H7 (cell line): ENCODE results near the gene BRD9. TPM values are rescaled to one million over a fixed set of nuclear protein-coding genes. Genes with fewer than 3 reads are reported as not detected.
"Not testable (repeated sequence)": the region's sequence is repeated elsewhere in the genome, so short reads cannot be mapped to it uniquely, and the experiment has no call there.

Experiments
- DNase-seq: peaks from one replicate; pipeline ENCODE4 v3.0.0; 2012
- H3K27me3 ChIP-seq: 2 replicates; pipeline ENCODE4 v1.6.0; 2011; ENCODE audit warnings: mild to moderate bottlenecking, low read length; ENCODE audit not compliant: control insufficient read depth, insufficient read depth
- H3K36me3 ChIP-seq: replicated peaks from 2 replicates; pipeline ENCODE4 v1.5.1; 2011; ENCODE audit warnings: low read length; ENCODE audit not compliant: control insufficient read depth, insufficient read depth
- H3K4me3 ChIP-seq: 2 replicates; pipeline ENCODE4 v1.5.1; 2011; ENCODE audit warnings: low read depth, mild to moderate bottlenecking, control low read depth, low read length, moderate library complexity; ENCODE audit not compliant: insufficient read depth
- total RNA-seq: library from RNA; depleted of rRNA; stranded (reverse); fragments of >200 nt; shearing (Covaris generic); gene quantifications from 2 replicates; pipeline ENCODE4 v1.2.3, GENCODE V29; 2014

Gene BRD9
- total RNA-seq, 1 experiment from 2014 or later = 32.1 TPM

GRCh38 chr5:882253-883183 lies 10.1 kb downstream of the BRD9 start:
- H3K36me3 ChIP-seq = peaks cover 61% of the 10 kb centered on the region
- no peaks in the 10 kb centered on the region for H3K27me3 ChIP-seq
- no peak for DNase-seq

GRCh38 chr5:881551-881935 lies 11.1 kb downstream of the BRD9 start:
- Histone ChIP-seq H3K36me3 (peaks cover 54% of the 10 kb centered on the region), H3K4me3 (no peak overlapping the region), H3K27me3 (no peaks in the 10 kb centered on the region)
- DNase-seq = no peak

More at GRCh38 chr5:882253-883183, 10.1 kb downstream of the BRD9 start:
- no peak overlapping the region for H3K4me3 ChIP-seq

- no peak for DNase-seq
- H3K4me3 ChIP-seq = no peak overlapping the region
- H3K36me3 ChIP-seq = peaks cover 48% of the 10 kb centered on the region
- no peaks in the 10 kb centered on the region for H3K27me3 ChIP-seq
Measured at GRCh38 chr5:880816-881550, 11.6 kb downstream of the BRD9 start.

- H3K36me3 ChIP-seq = peaks cover 39% of the 10 kb centered on the region
- not testable (repeated sequence) for H3K27me3 ChIP-seq, H3K4me3 ChIP-seq, DNase-seq
Measured at GRCh38 chr5:878677-879076, 13.9 kb downstream of the BRD9 start.

- no peak for DNase-seq
- Histone ChIP-seq H3K36me3 (peaks cover 34% of the 10 kb centered on the region), H3K4me3 (no peak overlapping the region), H3K27me3 (no peaks in the 10 kb centered on the region)
Measured at GRCh38 chr5:878125-878524, 14.5 kb downstream of the BRD9 start.

- H3K36me3 ChIP-seq = peaks cover 22% of the 10 kb centered on the region
- no peak overlapping the region for H3K4me3 ChIP-seq
- no peaks in the 10 kb centered on the region for H3K27me3 ChIP-seq
- DNase-seq = no peak
Measured at GRCh38 chr5:876398-877365, 15.9 kb downstream of the BRD9 start.

GRCh38 chr5:875931-876330 lies 16.7 kb downstream of the BRD9 start:
- no peak for DNase-seq
- Histone ChIP-seq H3K36me3 (peaks cover 24% of the 10 kb centered on the region), H3K27me3 (no peaks in the 10 kb centered on the region), H3K4me3 (no peak overlapping the region)

GRCh38 chr5:873328-873727 lies 19.3 kb downstream of the BRD9 start:
- Histone ChIP-seq H3K4me3 (no peak overlapping the region), H3K27me3 (no peaks in the 10 kb centered on the region), H3K36me3 (peaks cover 39% of the 10 kb centered on the region)
- DNase-seq = no peak

- DNase-seq = no peak
- no peaks in the 10 kb centered on the region for H3K27me3 ChIP-seq
- H3K36me3 ChIP-seq = peaks cover 41% of the 10 kb centered on the region
- no peak overlapping the region for H3K4me3 ChIP-seq
Measured at GRCh38 chr5:872301-872700, 20.3 kb downstream of the BRD9 start.

- peaks cover 41% of the 10 kb centered on the region for H3K36me3 ChIP-seq
Measured at GRCh38 chr5:871596-872298, 20.9 kb downstream of the BRD9 start.

GRCh38 chr5:870956-871355 lies 21.6 kb downstream of the BRD9 start:
- no peak overlapping the region for H3K4me3 ChIP-seq
- peaks cover 39% of the 10 kb centered on the region for H3K36me3 ChIP-seq
- no peak for DNase-seq
- no peaks in the 10 kb centered on the region for H3K27me3 ChIP-seq

More at GRCh38 chr5:871596-872298, 20.9 kb downstream of the BRD9 start:
- DNase-seq = no peak
- H3K27me3 ChIP-seq = no peaks in the 10 kb centered on the region
- H3K4me3 ChIP-seq = no peak overlapping the region

GRCh38 chr5:868428-869135 lies 24.0 kb downstream of the BRD9 start:
- Histone ChIP-seq H3K27me3 (no peaks in the 10 kb centered on the region), H3K36me3 (peaks cover 48% of the 10 kb centered on the region)
- DNase-seq = no peak

GRCh38 chr5:867300-867870 lies 25.2 kb downstream of the BRD9 start:
- no peak for DNase-seq
- peaks cover 50% of the 10 kb centered on the region for H3K36me3 ChIP-seq
- no peaks in the 10 kb centered on the region for H3K27me3 ChIP-seq
- no peak overlapping the region for H3K4me3 ChIP-seq

More at GRCh38 chr5:868428-869135, 24.0 kb downstream of the BRD9 start:
- no peak overlapping the region for H3K4me3 ChIP-seq
